WTC11 (cell line): ENCODE data around the gene HOXA10.

Source experiments
- MXD4 ChIP-seq: fragments of 250-450 bp; sonication (Bioruptor Pico); IDR thresholded peaks from 2 replicates; pipeline ENCODE4 v1.8.0; 2021; ENCODE audit warnings: mild to moderate bottlenecking, moderate library complexity, borderline replicate concordance
- MYBL2 ChIP-seq: sonication (generic); formaldehyde crosslinking; IDR thresholded peaks from 2 replicates; pipeline ENCODE4 v1.8.1; 2023; ENCODE audit warnings: mild to moderate bottlenecking, moderate library complexity, missing genetic modification reagents
- RELA ChIP-seq: sonication (generic); formaldehyde crosslinking; IDR thresholded peaks from 2 replicates; pipeline ENCODE4 v1.8.1; 2022; ENCODE audit warnings: missing genetic modification reagents, mild to moderate bottlenecking, borderline replicate concordance
- STAT6 ChIP-seq: sonication (generic); formaldehyde crosslinking; conservative IDR thresholded peaks from 2 replicates; pipeline ENCODE4 v1.8.1; 2023; ENCODE audit warnings: mild to moderate bottlenecking, low read depth, missing genetic modification reagents, moderate library complexity
- TF ChIP-seq, protein P1 (sequence below): sonication (generic); formaldehyde crosslinking; IDR thresholded peaks from 2 replicates; pipeline ENCODE4 v1.8.0; 2022; ENCODE audit warnings: mild to moderate bottlenecking, missing genetic modification reagents
- TF ChIP-seq, protein P2 (sequence below): fragments of 200-600 bp; IDR thresholded peaks from 2 replicates; pipeline ENCODE4 v1.8.0; 2022; ENCODE audit warnings: antibody characterized with exemption
- TF ChIP-seq, protein P3 (sequence below): sonication (generic); formaldehyde crosslinking; IDR thresholded peaks from 2 replicates; pipeline ENCODE4 v1.8.1; 2023; ENCODE audit warnings: mild to moderate bottlenecking, missing genetic modification reagents, moderate library complexity
- TF ChIP-seq, protein P4 (sequence below): sonication (generic); formaldehyde crosslinking; IDR thresholded peaks from 2 replicates; pipeline ENCODE4 v1.8.0; 2022; ENCODE audit warnings: mild to moderate bottlenecking, missing genetic modification reagents

GRCh38 chr7:27164045-27164366 lies 10.1 kb downstream of the HOXA10 start:
- TF ChIP-seq, protein P1, sequence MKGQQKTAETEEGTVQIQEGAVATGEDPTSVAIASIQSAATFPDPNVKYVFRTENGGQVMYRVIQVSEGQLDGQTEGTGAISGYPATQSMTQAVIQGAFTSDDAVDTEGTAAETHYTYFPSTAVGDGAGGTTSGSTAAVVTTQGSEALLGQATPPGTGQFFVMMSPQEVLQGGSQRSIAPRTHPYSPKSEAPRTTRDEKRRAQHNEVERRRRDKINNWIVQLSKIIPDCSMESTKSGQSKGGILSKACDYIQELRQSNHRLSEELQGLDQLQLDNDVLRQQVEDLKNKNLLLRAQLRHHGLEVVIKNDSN (CRISPR knock-in tag) = no peak
- TF ChIP-seq STAT6 (CRISPR knock-in tag) = no peak
- TF ChIP-seq, protein P2, sequence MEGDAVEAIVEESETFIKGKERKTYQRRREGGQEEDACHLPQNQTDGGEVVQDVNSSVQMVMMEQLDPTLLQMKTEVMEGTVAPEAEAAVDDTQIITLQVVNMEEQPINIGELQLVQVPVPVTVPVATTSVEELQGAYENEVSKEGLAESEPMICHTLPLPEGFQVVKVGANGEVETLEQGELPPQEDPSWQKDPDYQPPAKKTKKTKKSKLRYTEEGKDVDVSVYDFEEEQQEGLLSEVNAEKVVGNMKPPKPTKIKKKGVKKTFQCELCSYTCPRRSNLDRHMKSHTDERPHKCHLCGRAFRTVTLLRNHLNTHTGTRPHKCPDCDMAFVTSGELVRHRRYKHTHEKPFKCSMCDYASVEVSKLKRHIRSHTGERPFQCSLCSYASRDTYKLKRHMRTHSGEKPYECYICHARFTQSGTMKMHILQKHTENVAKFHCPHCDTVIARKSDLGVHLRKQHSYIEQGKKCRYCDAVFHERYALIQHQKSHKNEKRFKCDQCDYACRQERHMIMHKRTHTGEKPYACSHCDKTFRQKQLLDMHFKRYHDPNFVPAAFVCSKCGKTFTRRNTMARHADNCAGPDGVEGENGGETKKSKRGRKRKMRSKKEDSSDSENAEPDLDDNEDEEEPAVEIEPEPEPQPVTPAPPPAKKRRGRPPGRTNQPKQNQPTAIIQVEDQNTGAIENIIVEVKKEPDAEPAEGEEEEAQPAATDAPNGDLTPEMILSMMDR = no peak
- TF ChIP-seq, protein P3, sequence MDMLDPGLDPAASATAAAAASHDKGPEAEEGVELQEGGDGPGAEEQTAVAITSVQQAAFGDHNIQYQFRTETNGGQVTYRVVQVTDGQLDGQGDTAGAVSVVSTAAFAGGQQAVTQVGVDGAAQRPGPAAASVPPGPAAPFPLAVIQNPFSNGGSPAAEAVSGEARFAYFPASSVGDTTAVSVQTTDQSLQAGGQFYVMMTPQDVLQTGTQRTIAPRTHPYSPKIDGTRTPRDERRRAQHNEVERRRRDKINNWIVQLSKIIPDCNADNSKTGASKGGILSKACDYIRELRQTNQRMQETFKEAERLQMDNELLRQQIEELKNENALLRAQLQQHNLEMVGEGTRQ (CRISPR knock-in tag) = no peak
- no peak for TF ChIP-seq MXD4 (CRISPR knock-in tag)
- TF ChIP-seq, protein P4, sequence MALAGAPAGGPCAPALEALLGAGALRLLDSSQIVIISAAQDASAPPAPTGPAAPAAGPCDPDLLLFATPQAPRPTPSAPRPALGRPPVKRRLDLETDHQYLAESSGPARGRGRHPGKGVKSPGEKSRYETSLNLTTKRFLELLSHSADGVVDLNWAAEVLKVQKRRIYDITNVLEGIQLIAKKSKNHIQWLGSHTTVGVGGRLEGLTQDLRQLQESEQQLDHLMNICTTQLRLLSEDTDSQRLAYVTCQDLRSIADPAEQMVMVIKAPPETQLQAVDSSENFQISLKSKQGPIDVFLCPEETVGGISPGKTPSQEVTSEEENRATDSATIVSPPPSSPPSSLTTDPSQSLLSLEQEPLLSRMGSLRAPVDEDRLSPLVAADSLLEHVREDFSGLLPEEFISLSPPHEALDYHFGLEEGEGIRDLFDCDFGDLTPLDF = no peak
- no peak for TF ChIP-seq MYBL2 (CRISPR knock-in tag)
- no peak for TF ChIP-seq RELA (CRISPR knock-in tag)
